ENCODE results near the gene CTNNA1. TPM values are rescaled to one million over a fixed set of nuclear protein-coding genes. Genes with fewer than 3 reads are reported as not detected.

CTNNA1 gene
- total RNA-seq, 2 donors from 2014 or later, result 107 to 140 TPM

DNA sequence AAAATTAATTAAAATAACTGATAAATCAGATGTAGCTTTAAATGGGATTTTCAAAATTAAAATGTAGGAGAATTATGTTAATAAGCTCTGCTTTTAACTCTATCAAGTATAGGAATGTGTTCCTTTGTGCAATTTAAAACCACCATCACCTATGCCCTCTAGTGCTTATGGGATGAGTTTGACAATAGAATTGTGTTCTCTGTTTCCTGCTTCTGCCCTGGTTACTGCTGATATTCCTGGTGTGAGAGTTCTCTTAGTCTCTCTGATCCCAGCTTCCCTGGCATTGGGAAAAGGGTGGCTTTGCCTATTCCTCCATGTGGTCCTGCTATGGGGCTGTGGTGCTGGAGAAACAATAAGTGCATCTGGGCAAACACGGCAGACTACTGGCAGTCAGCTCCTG is 113.8 kb downstream of the CTNNA1 start:
- ATAC-seq (no peak), DNase-seq (no peak)
- Histone ChIP-seq H3K27ac (no peak overlapping the region), H3K36me3 (replicated peaks in 1 of 2; ENCODE audit: insufficient read depth in 1 of 2, low read depth in 2 of 2) (no peaks in the 10 kb centered on the region), H3K4me1 (peaks cover 29% of the 10 kb centered on the region), H3K27me3 (no peaks in the 10 kb centered on the region), H3K4me3 (no peak overlapping the region), H3K9me3 (peaks cover 0 to 7% (median 0%) of the 10 kb centered on the region in 3 donors)
- 82 to 83% methylated on average over 1 of the region's 1 CpG for WGBS, 2 donors
- intact Hi-C loops (cut with DNase I), result no loop called here
- no peak for TF ChIP-seq POLR2A (IDR thresholded peaks at IDR 0.05)
- TF ChIP-seq, protein P1, sequence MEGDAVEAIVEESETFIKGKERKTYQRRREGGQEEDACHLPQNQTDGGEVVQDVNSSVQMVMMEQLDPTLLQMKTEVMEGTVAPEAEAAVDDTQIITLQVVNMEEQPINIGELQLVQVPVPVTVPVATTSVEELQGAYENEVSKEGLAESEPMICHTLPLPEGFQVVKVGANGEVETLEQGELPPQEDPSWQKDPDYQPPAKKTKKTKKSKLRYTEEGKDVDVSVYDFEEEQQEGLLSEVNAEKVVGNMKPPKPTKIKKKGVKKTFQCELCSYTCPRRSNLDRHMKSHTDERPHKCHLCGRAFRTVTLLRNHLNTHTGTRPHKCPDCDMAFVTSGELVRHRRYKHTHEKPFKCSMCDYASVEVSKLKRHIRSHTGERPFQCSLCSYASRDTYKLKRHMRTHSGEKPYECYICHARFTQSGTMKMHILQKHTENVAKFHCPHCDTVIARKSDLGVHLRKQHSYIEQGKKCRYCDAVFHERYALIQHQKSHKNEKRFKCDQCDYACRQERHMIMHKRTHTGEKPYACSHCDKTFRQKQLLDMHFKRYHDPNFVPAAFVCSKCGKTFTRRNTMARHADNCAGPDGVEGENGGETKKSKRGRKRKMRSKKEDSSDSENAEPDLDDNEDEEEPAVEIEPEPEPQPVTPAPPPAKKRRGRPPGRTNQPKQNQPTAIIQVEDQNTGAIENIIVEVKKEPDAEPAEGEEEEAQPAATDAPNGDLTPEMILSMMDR (IDR thresholded peaks at IDR 0.05), result no peak

DNA sequence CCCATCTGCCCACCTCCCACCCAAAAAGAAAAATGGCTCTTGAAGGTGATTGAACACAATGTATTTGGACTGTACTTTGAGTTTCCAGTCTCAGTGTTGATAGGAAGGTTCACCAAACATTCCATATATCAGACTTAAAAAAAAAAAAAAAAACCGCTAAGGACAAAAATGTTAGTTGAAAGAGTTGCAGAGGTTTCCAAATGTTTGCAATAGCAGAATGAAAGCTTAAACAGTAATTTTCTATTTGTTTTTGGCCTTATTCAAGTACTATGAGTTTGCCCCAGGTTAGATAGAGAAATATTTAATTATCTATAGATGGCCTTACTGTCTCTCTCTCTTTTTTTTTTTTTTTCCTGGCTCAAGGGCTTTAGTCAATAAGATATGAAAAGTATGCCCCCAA is 115.8 kb downstream of the CTNNA1 start:
- intact Hi-C loops (cut with DNase I), result no loop called here
- no peaks in the 10 kb centered on the region for H3K9me3 ChIP-seq
- no peak overlapping the region for H3K4me3 ChIP-seq
- ATAC-seq (no peak), DNase-seq (no peak)
- H3K27ac ChIP-seq, result no peak overlapping the region
- 19 to 25% methylated on average over 1 of the region's 1 CpG for WGBS, 2 donors
- peaks cover 34% of the 10 kb centered on the region for H3K4me1 ChIP-seq
- no peaks in the 10 kb centered on the region for H3K36me3 ChIP-seq (replicated peaks in 1 of 2; ENCODE audit: insufficient read depth in 1 of 2, low read depth in 2 of 2)
- H3K27me3 ChIP-seq, result no peaks in the 10 kb centered on the region
- TF ChIP-seq, protein P1 (IDR thresholded peaks at IDR 0.05), result no peak
- no peak for TF ChIP-seq POLR2A (IDR thresholded peaks at IDR 0.05)

DNA sequence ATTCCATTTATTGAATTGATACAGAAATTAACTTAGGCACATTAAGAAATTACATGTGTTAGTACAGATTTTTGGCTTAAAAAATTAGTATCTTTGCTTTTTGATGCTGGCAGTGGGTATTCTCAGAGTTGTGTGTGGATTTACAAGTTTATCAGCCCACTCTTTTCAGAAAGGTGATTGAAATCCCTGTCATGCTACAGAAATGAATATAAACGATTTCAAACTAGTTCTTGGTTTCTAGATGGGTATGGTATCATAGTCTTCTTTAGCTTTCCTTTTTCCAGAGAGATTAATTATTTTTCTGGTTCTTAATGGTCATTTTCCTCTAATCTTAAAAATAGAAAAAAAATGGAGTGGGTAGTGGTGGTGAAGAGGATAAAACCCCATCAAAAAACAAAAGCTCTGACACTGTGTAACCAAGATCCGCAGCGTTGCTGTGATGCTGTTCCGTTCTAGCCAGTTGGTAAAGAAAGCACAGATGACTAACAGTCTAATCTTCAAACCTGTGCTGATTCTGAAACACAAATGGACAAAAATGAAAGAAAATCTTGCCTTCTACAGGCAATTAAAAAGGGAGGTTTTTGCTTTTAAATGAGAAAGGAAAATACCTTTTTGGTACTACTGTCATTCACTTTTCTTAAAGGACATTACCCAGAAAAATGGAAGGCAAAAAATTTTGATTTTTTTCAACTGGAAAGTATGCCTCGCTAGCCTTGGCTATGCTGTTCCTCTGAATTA is 116.7 kb downstream of the CTNNA1 start:
- no peak for ATAC-seq
- H3K27ac ChIP-seq, result no peak overlapping the region
- no peaks in the 10 kb centered on the region for H3K36me3 ChIP-seq (replicated peaks in 1 of 2; ENCODE audit: insufficient read depth in 1 of 2, low read depth in 2 of 2)
- H3K4me3 ChIP-seq, result no peak overlapping the region
- H3K27me3 ChIP-seq, result no peaks in the 10 kb centered on the region
- no peaks in the 10 kb centered on the region for H3K9me3 ChIP-seq
- intact Hi-C loops (cut with DNase I), result no loop called here
- no peak for TF ChIP-seq POLR2A (IDR thresholded peaks at IDR 0.05)
- TF ChIP-seq, protein P1 (IDR thresholded peaks at IDR 0.05), result no peak
- DNase-seq, result no peak
- peaks cover 34% of the 10 kb centered on the region for H3K4me1 ChIP-seq
- WGBS, 2 donors, result 48 to 58% methylated on average over 5 of the region's 5 CpGs

DNA sequence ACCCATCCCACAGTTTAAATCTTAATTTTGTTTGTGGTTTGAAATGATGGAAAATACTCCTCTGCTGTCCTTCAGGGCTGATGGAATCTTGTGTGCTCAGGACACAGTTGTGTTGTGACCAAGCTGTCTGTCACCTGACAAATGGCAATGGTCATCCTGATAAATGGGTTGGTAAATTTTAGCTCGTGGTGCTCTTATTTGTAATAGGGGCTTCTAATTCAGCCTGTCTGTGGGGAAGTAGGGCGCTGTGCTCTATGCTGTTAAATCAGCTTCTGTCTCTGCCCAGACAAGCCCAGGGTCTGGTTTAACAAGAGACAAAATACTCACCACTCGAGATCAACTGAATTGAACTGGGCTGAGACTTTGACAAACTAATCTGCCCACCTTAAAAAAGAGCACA is 117.4 kb downstream of the CTNNA1 start:
- ATAC-seq (no peak), DNase-seq (no peak)
- H3K4me3 ChIP-seq, result no peak overlapping the region
- no peaks in the 10 kb centered on the region for H3K27me3 ChIP-seq
- peaks cover 34% of the 10 kb centered on the region for H3K4me1 ChIP-seq
- TF ChIP-seq POLR2A (IDR thresholded peaks at IDR 0.05), result no peak
- TF ChIP-seq, protein P1 (IDR thresholded peaks at IDR 0.05), result no peak
- no peaks in the 10 kb centered on the region for H3K9me3 ChIP-seq
- WGBS, 2 donors, result 57 to 62% methylated on average over 3 of the region's 3 CpGs
- intact Hi-C loops (cut with DNase I), result no loop called here
- no peaks in the 10 kb centered on the region for H3K36me3 ChIP-seq (replicated peaks in 1 of 2; ENCODE audit: insufficient read depth in 1 of 2, low read depth in 2 of 2)
- H3K27ac ChIP-seq, result no peak overlapping the region

Data from body of pancreas (tissue), 4 donors.